ENCODE measurements around the gene ABCA7.

Gene ABCA7

GRCh38 chr19:1025960-1026782 is 13.7 kb upstream of the ABCA7 start, which contains the start of gene CNN2:
Gene CNN2, plus strand, starts transcription at chr19:1026608. Its CDS starts 54 bp downstream, at chr19:1026662.
- TF ChIP-seq MYC (IDR thresholded peaks at IDR 0.05; ENCODE audit: low read depth, low read length) (no peak), CTCF (IDR thresholded peaks at IDR 0.05; ENCODE audit: low read depth, low read length) (no peak), POLR2A (IDR thresholded peaks at IDR 0.05; ENCODE audit: extremely low read depth, insufficient read length) (peak; percentile 11), MAX (IDR thresholded peaks at IDR 0.05; ENCODE audit: low read depth, low read length) (no peak)
- H3K4me3 ChIP-seq (ENCODE audit: low read depth, low read length) = peak within 1 kb of the TSS; percentile 68
- DNase-seq (ENCODE audit: low read depth) = peak; percentile 73

GRCh38 chr19:1026783-1027649 is 12.9 kb upstream of the ABCA7 start:
- TF ChIP-seq MYC (IDR thresholded peaks at IDR 0.05; ENCODE audit: low read depth, low read length) = no peak
- TF ChIP-seq POLR2A (IDR thresholded peaks at IDR 0.05; ENCODE audit: extremely low read depth, insufficient read length) = no peak
- H3K4me3 ChIP-seq (ENCODE audit: low read depth, low read length) = peak overlapping the region; percentile 68
- DNase-seq (ENCODE audit: low read depth) = peak; percentile 67

- no peak for DNase-seq (ENCODE audit: low read depth)
- TF ChIP-seq POLR2A (IDR thresholded peaks at IDR 0.05; ENCODE audit: extremely low read depth, insufficient read length) (no peak), MAX (IDR thresholded peaks at IDR 0.05; ENCODE audit: low read depth, low read length) (no peak), CTCF (IDR thresholded peaks at IDR 0.05; ENCODE audit: low read depth, low read length) (no peak), MYC (IDR thresholded peaks at IDR 0.05; ENCODE audit: low read depth, low read length) (no peak)
- peak overlapping the region; percentile 68 for H3K4me3 ChIP-seq (ENCODE audit: low read depth, low read length)
Observed at GRCh38 chr19:1027650-1028061, 12.3 kb upstream of the ABCA7 start.

- peak overlapping the region; percentile 68 for H3K4me3 ChIP-seq (ENCODE audit: low read depth, low read length)
- peak; percentile 76 for DNase-seq (ENCODE audit: low read depth)
- TF ChIP-seq CTCF (IDR thresholded peaks at IDR 0.05; ENCODE audit: low read depth, low read length) = no peak
- TF ChIP-seq MAX (IDR thresholded peaks at IDR 0.05; ENCODE audit: low read depth, low read length) = no peak
- no peak for TF ChIP-seq MYC (IDR thresholded peaks at IDR 0.05; ENCODE audit: low read depth, low read length)
- TF ChIP-seq POLR2A (IDR thresholded peaks at IDR 0.05; ENCODE audit: extremely low read depth, insufficient read length) = no peak
Observed at GRCh38 chr19:1028062-1028926, 11.6 kb upstream of the ABCA7 start.

- no peak for DNase-seq (ENCODE audit: low read depth)
- no peak overlapping the region for H3K4me3 ChIP-seq (ENCODE audit: low read depth, low read length)
- no peak for TF ChIP-seq POLR2A (IDR thresholded peaks at IDR 0.05; ENCODE audit: extremely low read depth, insufficient read length)
- TF ChIP-seq CTCF (IDR thresholded peaks at IDR 0.05; ENCODE audit: low read depth, low read length) = no peak
- TF ChIP-seq MYC (IDR thresholded peaks at IDR 0.05; ENCODE audit: low read depth, low read length) = no peak
- TF ChIP-seq MAX (IDR thresholded peaks at IDR 0.05; ENCODE audit: low read depth, low read length) = no peak
Observed at GRCh38 chr19:1032264-1032867, 7.5 kb upstream of the ABCA7 start.

Data from NB4 (cell line).